Urothelium cell line (cell line): Measurements from ENCODE around the gene ZBTB47.

ENCODE experiments used
- DNase-seq: peaks from one replicate; pipeline ENCODE4 v3.0.0; 2011; ENCODE audit warnings: low spot score, mixed read lengths
- FAIRE-seq: peaks from 2 replicates; lab custom pipeline; 2011; peaks lifted over from hg19 to GRCh38; lab: Jason Lieb, UNC

ZBTB47 gene

DNA sequence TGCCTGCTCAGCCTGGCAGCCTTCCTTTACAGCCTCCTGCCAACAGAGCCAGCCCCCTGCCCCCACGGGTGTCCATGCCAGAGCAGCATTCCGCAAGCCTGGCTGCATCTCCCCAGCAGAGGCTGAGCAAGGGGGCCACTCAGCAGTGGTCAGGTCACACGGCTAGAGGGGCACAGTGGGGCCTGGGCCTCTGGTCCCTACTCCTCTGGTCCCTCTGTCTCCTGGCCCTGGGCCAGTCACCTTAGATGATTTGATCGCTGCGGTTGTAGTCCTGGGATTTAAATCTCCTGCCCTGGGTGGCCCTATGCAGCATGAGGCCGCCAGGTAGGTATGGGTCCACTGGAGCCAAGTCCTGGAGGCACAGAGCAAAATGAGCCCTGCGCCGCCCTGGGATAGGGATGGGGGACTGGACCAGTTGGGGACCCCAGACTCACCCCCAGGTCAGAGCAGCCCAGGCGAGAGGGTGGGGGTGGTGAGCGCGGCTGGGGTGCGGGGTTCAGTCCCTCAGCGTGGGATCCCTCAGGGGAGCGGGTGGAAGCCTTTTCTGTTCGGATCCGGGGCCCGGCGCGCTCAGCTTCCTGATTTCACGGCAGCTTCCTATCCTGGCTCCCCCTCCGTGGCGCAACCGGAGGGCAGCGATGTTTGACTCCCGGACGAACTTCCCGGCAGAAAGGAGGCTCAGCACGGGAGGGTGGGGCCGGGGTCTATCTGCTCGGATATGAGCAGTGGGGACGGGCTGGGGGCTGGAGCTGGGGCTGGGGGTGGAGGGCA lies at the start of gene ZBTB47:
Gene ZBTB47 (plus strand): TSS at position 138 of the 771 bp plus-strand sequence. CDS start 4,659 bp downstream, outside the sequence.
- FAIRE-seq (no peak), DNase-seq (no peak)

DNA sequence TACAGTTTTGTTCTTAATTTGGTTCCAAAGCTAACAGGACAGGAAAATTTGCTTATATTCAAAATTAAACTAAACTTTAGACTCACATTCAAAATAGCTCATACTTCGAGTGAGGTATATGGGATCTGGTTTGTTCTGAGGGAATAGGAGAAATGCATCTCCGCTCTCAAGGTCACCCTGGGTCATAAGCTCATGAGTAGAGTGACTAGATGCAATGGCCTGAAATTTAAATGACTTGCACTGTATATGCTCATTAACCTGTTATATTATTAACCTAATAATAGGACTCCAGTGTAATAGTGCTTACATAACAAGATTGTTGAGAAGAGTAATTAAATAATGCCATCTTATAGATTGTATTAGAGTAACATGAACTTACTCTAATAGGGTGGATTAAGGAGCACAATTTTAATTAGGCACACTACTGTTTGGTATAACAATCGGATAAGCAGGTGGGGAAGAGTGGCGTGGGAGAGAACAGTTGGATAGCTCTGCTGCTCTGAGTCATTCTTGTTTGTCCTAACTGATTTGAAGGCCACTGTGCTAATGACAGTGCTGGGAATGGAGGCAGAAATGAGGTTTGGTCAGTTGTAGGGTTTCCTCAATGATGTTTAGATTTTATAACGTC lies 47.8 kb upstream of the ZBTB47 start:
- FAIRE-seq = no peak

DNA sequence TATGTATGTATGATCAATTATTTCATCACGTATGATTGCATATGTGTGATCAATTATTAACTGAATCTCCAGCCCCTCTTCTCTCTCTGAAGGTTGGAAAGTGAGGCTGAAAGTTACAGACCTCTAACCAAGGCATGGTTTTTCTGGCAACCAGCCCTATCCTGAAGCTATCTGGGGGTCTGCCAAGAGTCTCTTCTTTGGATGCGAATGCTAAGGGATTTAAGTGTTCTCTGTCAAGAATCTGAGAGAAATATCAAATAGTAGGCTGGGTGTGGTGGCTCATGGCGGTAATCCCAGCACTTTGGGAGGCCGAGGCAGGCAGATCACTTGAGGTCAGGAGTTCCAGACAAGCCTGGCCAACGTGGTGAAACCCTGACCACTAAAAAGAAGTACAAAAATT lies 44.9 kb upstream of the ZBTB47 start:
- FAIRE-seq (no peak), DNase-seq (no peak)

More for the DNA sequence above, 47.8 kb upstream of the ZBTB47 start:
- no peak for DNase-seq

DNA sequence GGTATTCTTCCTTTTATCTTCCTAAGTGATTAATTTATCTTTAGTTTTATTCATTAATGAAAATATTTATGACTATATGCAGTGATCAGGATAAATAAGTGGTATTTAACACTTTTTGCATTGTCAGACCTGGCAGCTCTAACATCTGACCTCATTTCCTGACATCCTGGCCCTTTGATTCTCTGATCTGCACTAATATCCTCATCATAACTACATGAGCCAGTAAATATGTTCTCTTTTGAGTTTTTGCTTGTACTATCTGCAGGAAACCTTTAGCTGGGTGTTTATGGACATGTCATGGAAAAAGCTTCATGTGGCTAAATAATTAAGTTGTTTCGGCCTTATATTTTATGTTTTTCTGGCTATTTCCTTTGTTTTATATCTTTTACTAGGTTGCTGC lies 42.5 kb upstream of the ZBTB47 start:
- DNase-seq = no peak
- FAIRE-seq = no peak

DNA sequence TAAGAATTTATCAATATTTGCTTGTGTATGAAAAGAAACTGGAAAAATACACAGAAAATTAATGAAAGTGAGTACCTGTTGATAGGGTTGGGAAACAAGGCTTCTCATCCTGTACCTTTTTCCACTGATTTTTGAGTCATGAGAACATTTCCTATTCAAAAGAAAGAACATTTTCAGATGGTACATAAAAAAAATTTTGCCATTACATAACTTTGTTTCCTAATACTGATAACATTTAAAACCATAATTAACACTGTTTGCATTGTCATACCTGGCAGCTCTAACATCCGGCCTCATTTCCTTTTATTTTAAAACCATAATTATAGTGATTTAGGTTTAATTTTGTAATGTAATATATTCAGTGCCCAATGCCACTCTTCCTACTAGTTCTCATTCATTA lies 41.3 kb upstream of the ZBTB47 start:
- FAIRE-seq = no peak
- no peak for DNase-seq

DNA sequence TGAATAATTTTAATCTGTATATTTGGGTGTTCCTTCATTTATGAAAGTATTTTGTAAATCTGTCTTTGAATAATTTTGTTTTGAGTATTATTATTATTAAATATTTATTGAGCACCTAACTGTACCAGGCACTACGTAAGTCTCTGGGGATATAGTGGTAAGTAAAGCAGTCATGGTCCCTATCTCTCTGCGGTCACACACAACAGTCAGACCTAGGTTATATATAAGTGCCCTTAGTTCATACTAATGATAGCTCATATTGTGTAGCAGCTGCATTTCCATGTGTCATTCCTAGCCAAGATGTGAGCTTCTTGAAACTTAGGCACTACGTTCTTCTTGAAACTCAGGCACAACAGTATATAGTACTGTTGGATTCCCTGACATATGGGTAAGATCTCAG lies 40.6 kb upstream of the ZBTB47 start:
- no peak for DNase-seq
- no peak for FAIRE-seq

DNA sequence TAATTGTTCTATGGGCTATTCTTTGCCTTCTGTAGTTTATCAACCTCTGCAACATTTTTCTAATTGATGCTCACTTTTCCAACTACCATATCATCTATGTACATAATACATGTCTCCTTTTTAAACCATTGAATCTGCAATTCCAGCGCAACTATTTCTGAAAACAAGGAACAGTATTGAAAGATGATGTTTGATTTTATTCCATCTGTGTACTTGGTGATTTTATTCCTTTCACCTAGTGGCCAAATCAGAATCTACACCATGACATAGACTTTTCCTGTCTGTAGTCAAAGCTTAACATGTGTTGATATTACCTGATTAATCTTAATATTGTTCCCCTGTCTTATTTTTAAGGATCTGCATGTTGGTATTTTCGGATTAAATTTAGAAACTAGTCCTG lies 40.0 kb upstream of the ZBTB47 start:
- FAIRE-seq (no peak), DNase-seq (peak; percentile 10)

DNA sequence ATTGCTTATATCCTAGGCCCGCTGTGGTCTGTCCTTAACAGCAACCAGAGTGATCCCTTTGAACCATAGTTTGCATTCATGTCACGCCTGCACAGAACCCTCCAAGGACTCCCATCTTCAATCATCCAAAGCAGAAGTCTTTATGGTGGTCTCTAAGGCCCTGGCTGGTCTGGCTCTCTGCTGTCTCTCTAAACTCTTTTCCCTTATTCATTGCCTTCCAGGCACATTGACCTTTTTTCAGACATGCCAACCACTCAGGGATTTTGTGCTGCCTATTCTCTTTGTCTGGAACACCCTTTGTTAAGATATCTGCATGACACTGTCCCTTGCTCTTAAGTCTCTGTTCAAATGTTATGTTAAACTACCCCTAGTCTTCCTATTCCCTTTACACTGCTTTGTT lies 21.9 kb upstream of the ZBTB47 start:
- no peak for DNase-seq
- FAIRE-seq = no peak

DNA sequence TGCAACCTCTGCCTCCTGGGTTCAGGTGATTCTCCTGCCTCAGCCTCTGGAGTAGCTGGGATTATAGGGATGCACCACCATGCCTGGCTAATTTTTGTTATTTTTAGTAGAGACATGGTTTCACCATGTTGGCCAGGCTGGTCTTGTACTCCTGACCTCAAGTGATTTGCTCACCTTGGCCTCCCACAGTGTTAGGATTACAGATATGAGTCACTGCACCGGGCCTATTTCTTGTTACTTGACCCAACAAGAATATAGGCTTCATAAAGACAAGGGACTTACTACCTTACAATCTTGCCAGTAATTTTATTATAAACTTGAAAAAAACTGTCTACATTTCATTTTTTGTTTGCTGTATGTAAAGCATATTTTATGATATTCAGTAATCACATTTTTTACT lies 21.4 kb upstream of the ZBTB47 start:
- no peak for FAIRE-seq

DNA sequence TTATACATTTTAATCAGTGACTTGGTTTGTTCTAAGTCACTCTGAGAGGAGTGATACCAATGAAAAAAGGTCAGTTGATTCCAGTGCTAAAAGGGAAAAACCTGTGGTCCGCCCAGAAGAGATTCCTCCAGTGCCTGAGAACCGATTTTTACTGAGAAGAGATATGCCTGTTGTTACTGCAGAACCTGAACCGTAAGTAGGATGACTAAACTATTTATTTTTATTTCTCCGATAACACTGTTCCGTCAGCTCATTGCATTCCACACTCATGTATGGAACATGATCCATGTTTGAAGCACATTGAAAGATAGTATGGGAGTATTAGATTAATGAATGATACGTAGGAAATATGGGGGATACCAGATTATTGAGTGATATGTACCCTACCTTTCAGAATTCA lies 20.0 kb upstream of the ZBTB47 start:
- FAIRE-seq = no peak
- no peak for DNase-seq

More for the DNA sequence above, 21.4 kb upstream of the ZBTB47 start:
- no peak for DNase-seq

DNA sequence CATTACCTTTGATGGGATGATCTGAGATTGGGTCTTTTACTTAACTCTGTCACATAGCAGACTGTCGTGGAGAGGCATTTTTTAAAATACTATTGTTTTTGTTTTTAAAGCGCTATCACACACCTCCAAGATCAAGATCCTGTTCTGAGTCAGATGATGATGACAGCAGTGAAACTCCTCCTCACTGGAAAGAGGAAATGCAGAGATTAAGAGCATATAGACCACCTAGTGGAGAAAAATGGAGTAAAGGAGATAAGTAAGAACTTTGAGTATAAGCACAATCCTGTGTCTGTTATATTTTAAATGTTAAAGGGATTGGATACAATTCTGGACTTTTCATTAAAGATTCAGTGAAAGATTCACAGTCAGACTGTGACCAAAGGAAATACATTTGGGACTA lies 18.4 kb upstream of the ZBTB47 start:
- no peak for DNase-seq
- FAIRE-seq = no peak

DNA sequence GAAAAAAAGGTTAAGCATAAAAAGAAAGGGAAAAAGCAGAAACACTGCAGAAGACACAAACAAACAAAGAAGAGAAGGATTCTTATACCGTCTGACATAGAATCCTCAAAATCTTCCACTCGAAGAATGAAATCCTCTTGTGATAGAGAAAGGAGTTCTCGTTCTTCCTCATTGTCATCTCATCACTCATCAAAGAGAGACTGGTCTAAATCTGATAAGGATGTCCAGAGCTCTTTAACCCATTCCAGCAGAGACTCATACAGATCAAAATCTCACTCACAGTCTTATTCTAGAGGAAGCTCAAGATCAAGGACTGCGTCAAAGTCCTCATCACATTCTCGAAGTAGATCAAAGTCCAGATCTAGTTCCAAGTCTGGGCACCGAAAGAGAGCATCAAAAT lies 16.5 kb upstream of the ZBTB47 start:
- no peak for DNase-seq
- FAIRE-seq = no peak

DNA sequence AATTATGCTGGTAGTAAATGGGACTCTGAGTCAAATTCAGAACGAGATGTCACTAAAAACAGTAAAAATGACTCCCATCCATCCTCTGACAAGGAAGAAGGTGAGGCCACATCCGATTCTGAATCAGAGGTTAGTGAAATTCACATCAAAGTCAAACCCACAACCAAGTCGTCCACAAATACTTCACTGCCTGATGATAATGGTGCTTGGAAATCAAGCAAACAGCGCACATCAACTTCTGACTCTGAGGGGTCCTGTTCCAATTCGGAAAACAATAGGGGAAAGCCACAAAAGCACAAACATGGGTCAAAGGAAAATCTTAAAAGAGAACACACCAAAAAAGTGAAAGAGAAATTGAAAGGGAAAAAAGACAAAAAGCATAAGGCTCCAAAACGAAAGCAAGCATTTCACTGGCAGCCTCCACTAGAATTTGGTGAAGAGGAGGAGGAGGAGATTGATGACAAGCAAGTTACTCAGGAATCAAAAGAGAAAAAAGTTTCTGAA lies 15.1 kb upstream of the ZBTB47 start:
- no peak for FAIRE-seq
- DNase-seq = no peak

DNA sequence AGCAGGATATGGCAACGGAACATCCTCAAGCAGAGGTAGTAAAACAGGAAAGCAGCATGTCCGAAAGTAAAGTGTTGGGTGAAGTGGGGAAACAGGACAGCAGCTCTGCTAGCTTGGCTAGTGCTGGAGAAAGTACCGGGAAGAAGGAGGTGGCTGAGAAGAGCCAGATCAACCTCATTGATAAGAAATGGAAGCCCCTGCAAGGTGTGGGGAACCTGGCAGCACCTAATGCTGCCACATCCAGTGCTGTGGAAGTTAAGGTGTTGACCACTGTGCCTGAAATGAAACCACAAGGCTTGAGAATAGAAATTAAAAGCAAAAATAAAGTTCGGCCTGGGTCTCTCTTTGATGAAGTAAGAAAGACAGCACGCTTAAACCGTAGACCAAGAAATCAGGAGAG lies 14.3 kb upstream of the ZBTB47 start:
- DNase-seq = no peak
- FAIRE-seq = no peak

DNA sequence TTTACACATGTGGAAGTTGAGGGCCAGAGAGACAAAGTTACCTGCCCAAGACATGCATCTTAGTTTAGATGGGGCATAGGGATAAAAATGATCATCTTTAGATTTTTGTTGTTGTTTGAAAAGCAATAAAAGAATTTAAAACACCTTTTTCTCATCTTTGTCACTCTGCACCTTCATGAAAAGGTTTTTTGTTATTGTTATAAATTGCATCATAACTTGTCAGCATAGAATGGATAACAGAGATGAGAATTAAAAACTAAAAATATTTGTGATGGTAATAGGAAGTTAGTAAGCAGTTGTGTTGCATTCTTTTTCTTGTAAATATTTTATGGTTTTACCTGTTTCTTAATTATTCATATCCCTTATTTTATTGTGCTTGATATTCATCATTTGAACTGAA lies 13.4 kb upstream of the ZBTB47 start:
- DNase-seq (no peak), FAIRE-seq (no peak)

DNA sequence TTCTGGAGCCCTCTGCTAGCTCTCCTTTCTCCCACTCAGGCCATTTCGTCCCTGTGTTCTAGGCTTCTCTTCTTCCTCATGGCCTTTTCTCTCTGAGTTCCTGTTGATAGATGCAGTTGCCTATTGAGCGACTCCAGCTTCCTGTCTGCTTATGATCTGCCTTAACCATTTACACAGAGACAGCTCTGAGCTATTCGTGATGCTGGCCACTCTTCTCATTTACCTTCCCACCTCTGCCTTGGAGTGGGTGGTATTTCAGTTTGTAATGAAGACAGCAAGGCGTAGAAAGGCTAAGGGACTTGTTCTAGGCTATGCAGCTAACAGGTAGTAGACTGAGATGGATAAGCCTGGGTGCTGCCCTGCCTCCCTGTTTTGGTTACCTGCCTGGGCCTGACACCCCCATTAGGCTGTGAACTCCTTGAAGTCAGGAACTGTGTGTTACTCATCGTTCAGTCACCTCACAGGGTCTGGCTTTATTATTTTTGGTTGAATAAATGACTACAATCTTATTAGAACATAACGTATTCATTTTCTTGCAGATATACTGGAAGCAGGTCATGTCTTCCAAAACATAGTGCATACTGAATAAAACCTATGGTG lies 12.6 kb upstream of the ZBTB47 start:
- DNase-seq (no peak), FAIRE-seq (no peak)

DNA sequence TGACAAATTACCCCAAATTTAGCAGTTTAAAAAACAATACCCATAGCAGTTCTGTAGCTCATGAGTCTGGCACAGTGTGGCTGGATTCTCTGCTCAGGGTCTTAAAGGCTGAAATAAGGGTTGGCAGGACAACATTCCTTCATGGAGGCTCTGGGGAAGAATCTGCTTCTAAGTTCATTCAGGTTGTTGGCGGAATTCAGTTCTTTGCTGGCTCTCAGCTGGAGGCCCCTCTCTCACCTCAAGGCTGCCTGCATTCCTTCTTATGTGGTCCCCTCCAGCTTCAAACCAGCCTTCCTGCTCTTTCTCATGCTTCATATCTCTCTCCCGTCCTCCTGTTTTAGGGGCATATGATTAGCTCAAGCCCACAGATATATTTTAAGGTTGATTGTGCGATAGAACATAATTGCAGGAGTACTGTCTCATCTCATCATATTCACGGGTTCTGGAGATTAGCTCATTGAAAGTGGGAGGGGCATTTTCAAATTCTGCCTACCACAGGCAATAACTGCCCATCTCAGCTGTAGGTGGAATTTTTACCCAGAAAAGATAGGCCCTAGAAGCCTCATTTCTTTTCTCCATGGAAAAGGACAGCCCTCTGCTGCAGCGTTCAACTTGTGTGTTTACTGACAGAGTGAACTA lies 5.6 kb upstream of the ZBTB47 start:
- peak; percentile 32 for FAIRE-seq
- DNase-seq = no peak

DNA sequence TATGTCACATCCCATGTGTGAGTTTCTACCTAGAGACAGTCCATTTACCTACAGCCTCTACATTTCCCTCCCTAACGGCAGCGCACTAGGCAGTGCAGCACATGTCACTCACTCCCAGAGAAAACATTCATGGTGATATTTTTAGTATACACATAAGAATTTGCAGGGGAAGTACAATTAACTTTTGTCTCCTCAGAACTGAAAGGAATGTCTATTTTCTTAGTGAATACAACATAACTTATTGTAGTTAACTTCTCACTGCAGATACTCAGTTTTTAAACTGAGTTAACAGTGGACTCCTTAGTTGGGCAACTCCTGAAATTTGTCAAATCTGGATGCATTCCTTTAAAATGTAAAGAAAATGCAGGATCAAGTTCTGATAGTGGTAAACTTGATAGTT lies 4.5 kb upstream of the ZBTB47 start:
- FAIRE-seq (no peak), DNase-seq (no peak)

DNA sequence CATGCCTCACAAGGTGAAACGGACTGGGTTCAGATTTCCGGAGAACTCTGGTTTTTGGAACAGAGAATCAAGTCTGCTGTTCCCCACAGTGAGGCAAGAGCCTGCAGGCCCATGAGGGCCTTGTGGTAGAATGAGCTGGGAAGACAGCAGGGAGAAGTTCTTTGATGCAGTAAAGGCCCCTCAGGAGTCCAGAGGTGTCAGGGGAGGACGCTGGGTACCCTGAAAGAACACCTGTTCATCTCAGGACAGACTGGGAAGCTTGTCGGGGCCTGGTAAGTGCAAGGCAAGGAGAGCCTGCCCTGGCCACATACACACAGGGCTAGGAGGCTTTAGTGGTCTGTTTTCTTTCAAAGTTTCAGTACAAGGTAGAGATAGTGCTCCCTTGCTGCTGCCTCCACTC lies 3.7 kb upstream of the ZBTB47 start:
- no peak for DNase-seq
- no peak for FAIRE-seq

DNA sequence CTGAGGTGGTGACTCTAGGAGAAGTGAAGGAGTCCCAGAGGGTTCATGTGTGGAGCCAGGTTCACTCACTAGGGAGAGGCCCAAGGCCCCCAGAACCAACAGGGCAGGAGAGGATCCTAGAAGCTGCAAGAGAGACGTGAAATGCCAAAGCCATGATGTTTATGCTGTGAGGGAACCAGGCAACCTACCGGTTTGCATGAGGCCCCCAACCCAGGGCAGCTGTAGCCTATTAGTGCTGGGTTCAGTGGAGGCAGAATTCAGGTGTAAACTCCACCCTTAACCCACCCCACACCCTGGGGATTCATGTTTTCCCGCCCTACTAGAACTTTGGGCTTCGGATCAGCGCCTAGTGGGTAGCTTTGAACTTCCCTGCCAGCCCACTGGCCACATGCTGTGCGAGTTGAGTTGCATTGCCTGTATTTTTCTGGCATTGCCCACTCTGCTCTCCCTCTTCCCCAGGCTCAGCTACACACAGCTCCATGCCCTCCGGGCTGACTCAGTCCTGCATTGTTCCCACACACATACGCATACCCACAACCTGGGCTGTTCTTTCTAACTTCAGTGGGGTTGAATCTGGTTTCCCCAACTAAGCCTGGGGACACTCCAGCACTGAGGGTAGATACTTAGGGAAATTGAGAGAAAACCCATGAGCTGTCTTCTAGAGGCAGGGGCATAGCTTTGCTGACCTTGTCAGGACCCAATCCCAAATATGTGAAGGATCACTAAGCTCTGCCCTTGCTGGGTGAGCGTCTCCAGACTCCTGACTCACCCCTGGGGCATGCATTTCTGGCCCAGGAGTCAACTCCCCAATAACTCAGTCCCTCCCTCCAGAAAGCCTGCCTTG lies 2.0 kb upstream of the ZBTB47 start:
- no peak for DNase-seq
- FAIRE-seq = peak; percentile 61

DNA sequence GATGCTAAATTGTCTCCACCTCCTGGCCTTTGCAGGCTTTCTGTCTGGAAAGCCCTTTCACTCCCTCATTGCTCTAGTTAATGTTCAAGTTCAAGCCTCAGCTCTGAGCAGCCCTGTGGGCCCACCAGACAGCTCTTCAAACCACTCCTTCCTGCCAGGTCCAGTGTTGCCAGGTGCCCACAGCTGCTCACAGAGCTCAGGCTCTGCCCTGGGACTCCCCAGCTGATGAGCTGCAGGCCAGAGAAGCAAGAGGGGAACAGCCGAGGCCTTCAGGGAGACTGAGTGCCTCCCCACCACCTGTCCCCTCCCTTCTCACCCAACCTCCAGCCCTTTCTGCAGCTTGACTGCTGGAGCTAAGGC lies 1.3 kb upstream of the ZBTB47 start:
- DNase-seq (no peak), FAIRE-seq (peak; percentile 40)
